NCI-H1436 treated with DMSO at 0.1 percent for 48 hours (cell line): ENCODE data around the gene SH2D2A.

Source experiments
- DNase-seq: peaks from one replicate; lab custom pipeline; 2025; lab: John Stamatoyannopoulos, UW

The SH2D2A gene

GRCh38 chr1:156823210-156823790 lies 6.7 kb upstream of the SH2D2A start:
- no peak for DNase-seq

DNA sequence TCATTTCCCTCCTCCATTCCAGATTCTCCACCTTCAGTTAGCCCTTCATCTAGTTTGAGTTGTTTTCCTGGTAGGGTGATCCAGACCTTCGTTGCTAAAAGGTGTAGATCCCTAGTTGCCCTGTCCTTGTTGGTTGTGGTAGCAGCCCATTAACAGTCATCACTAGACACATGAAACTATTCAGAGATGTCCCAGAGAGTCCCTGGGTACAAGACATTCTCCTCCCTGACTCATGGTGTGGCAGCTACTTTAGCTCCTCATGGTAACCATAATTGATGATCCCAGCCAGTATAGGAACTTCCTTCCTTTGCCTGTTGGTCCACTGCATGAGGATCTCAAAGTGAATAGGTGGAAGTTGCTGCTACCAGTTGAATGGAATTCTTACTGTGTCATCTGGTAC lies 6.0 kb upstream of the SH2D2A start:
- no peak for DNase-seq

- DNase-seq, result no peak
These were observed 5.2 kb upstream of the SH2D2A start for GRCh38 chr1:156821801-156822200.

GRCh38 chr1:156815961-156816422 lies 656 bp downstream of the SH2D2A start:
- no peak for DNase-seq

- no peak for DNase-seq
These were observed 1.3 kb downstream of the SH2D2A start for GRCh38 chr1:156815307-156815826.

GRCh38 chr1:156814571-156815260 lies 1.9 kb downstream of the SH2D2A start:
- no peak for DNase-seq

GRCh38 chr1:156813750-156814570 lies 2.7 kb downstream of the SH2D2A start:
- DNase-seq, result no peak

- no peak for DNase-seq
These were observed 3.4 kb downstream of the SH2D2A start for GRCh38 chr1:156813298-156813697.

- no peak for DNase-seq
These were observed 4.2 kb downstream of the SH2D2A start for GRCh38 chr1:156812293-156812990.

DNA sequence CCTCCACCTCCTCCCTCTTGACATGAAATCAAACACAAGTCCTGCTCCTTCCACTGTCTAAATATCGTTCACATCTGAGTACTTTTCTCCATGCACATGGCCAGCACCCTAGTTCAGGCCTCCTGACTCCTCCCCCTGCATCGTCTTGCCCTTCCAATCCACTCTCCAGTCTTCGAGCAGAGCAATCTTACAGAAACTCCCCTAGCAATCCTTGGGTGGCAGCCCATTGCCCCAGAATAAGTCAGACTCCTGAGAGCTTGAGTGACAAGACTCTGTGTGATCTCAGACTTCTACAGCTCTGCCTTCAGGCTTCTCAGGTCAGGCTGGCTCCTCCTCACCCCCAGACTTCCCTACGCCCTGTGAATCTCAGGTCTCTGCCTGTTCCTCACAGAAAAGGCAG lies 5.5 kb downstream of the SH2D2A start:
- DNase-seq, result no peak

DNA sequence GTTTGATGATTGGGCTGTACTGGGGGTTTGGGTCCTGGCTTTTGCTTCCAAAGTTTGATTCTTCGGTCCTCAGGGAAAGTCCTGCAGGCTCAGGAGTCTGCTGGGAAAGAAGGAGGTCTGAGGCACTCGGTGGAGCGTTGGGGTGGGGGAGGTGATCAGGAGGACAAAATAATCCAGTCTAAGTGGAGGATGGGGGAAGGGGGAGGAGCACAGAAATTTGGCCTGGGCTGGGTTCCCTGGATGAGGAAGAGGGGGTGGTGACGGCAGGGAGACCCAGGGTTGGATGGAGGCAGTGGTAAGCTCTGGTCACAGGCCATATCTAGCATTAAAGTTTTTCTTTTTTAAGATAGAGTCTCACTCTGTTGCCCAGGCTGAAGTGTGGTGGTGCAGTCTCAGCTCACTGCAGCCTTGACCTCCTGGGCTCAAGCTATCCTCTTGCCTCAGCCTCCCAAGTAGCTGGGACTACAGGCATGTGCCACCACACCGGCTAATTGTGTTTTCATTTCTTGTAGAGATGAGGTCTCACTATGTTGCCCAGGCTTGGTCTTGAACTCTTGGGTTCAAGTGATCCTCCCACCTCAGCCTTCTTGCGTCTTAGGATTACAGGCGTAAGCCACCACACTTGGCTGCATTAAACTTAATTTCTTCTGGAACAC lies 6.8 kb downstream of the SH2D2A start:
- no peak for DNase-seq

GRCh38 chr1:156809281-156809680 lies 7.4 kb downstream of the SH2D2A start:
- no peak for DNase-seq

DNA sequence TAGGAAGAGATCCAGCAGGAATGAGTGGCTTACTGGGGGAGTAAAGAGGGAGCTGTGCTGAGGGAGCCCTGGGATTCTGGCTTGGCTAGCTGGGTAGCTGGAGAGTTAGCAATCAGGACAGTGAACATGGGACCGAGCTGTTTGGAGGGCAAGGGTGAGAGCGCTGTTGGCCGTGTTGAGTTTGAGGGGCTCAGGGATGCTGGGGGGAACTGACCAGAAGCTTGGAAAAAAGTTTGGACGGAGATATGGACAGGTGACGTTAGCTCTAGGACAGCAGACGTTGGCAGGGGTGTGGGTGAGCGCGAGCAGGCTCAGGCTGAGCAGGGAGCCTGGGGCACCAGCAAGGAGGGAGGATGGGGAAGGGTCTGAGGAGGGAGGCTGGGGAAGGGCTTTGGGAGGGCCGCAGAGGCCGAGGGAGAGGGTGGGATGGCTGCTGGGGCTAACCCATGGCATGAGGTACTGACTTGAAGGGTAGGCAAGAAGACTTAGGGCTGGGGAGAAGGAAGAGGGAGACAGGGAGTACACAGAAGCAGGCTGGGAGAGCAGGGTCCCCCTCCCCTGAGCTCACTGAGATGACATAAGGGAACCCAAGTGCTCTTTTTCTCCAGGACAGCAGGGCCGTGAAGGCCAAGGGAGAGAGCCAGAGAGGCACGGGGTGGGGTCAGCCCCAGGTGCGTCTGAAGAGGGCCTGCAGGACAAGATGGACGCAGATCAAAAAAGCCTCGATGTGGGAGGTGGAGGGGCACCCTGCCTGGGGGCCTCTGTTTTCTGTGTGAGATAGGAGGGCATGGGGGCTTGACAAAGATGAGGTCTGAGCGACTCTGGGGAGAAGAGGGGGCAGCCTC lies 8.2 kb downstream of the SH2D2A start:
- DNase-seq, result no peak

- DNase-seq, result no peak
These were observed 9.0 kb downstream of the SH2D2A start for GRCh38 chr1:156807627-156808026.

DNA sequence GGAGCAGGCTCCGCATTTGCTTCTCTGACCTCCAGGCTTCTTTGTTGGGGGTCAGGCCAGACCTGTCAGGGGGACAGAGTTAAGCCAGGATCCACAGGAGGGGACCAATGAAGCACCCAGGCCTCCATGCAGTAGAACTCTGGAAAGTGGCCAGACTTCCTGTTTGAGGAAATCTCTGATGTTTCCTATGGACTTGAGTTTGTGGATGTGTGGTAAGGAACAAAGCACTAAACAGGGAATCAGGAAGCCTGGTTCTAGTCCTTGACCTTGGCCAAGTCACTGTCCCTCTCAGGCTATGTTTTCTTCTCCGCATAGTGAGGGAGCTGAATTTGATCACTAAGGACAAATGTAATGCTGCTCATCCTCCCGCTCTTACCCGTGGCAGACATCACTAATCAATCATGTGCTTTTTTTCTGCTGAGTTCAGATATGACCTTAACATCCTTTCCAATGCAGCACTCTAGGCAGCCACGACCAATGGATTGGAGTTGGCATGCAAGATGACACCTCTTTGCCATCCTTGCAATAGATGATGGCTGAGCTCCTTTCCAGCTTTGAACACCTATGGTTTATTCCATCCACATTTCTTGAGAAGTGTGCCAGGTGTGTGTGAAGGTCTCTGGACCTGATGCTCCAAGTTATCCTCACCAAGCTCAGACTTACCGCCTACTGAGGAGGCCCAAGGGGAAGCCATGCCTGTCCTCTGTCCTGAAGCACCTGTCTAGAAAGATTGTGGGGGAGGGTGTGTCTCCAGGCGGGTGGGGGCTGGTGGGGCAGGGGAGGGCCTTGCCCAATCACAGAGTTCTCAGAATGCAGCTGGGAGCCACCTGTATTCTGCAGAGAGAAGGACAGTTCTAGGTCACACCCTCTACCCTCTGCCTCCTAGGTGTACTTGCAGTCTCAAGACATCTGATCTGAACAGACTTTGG lies 9.9 kb downstream of the SH2D2A start:
- no peak for DNase-seq

GRCh38 chr1:156805766-156806511 lies 10.7 kb downstream of the SH2D2A start:
- no peak for DNase-seq

- no peak for DNase-seq
These were observed 11.9 kb downstream of the SH2D2A start for GRCh38 chr1:156804572-156805243.

GRCh38 chr1:156804026-156804425 lies 12.6 kb downstream of the SH2D2A start:
- no peak for DNase-seq
